ENCODE data around the gene EID1. TPM values are rescaled to one million over a fixed set of nuclear protein-coding genes. Genes with fewer than 3 reads are reported as not detected.
"Not testable (repeated sequence)": the region's sequence is repeated elsewhere in the genome, so short reads cannot be mapped to it uniquely, and the experiment has no call there.

EID1 gene
- total RNA-seq, 1 donor from 2014 or later: 118 TPM

GRCh38 chr15:48851956-48852355 lies 26.0 kb upstream of the EID1 start:
- H3K27me3 Mint-ChIP-seq (ENCODE audit: low read depth): no peaks in the 10 kb centered on the region
- H3K4me1 Mint-ChIP-seq (ENCODE audit: low read depth): peaks cover 19% of the 10 kb centered on the region
- no peak for DNase-seq (ENCODE audit: low spot score)
- no peak overlapping the region for H3K4me3 Mint-ChIP-seq (ENCODE audit: unreplicated experiment)
- H3K36me3 Mint-ChIP-seq (ENCODE audit: low read depth): peaks cover 29% of the 10 kb centered on the region
- no peaks in the 10 kb centered on the region for H3K9me3 Mint-ChIP-seq (ENCODE audit: low read depth)
- no peak for TF ChIP-seq CTCF (IDR thresholded peaks at IDR 0.05)
- H3K27ac Mint-ChIP-seq (ENCODE audit: unreplicated experiment): no peak overlapping the region

GRCh38 chr15:48854434-48854833 lies 23.5 kb upstream of the EID1 start:
- not testable (repeated sequence) for H3K27ac Mint-ChIP-seq (ENCODE audit: unreplicated experiment); DNase-seq (ENCODE audit: low spot score); H3K9me3 Mint-ChIP-seq (ENCODE audit: low read depth); H3K27me3 Mint-ChIP-seq (ENCODE audit: low read depth); H3K4me3 Mint-ChIP-seq (ENCODE audit: unreplicated experiment)
- Mint-ChIP-seq H3K36me3 (ENCODE audit: low read depth) (peaks cover 22% of the 10 kb centered on the region), H3K4me1 (ENCODE audit: low read depth) (peaks cover 37% of the 10 kb centered on the region)

- TF ChIP-seq CTCF (IDR thresholded peaks at IDR 0.05): peak; percentile 79
- Mint-ChIP-seq H3K4me1 (ENCODE audit: low read depth) (peaks cover 39% of the 10 kb centered on the region), H3K4me3 (ENCODE audit: unreplicated experiment) (no peak overlapping the region), H3K36me3 (ENCODE audit: low read depth) (peaks cover 22% of the 10 kb centered on the region), H3K27me3 (ENCODE audit: low read depth) (no peaks in the 10 kb centered on the region), H3K9me3 (ENCODE audit: low read depth) (no peaks in the 10 kb centered on the region), H3K27ac (ENCODE audit: unreplicated experiment) (peak overlapping the region; percentile 79)
- DNase-seq (ENCODE audit: low spot score): no peak
Measured at GRCh38 chr15:48855501-48856440, 22.2 kb upstream of the EID1 start.

- Mint-ChIP-seq H3K9me3 (ENCODE audit: low read depth) (no peaks in the 10 kb centered on the region), H3K4me1 (ENCODE audit: low read depth) (peaks cover 42% of the 10 kb centered on the region), H3K36me3 (ENCODE audit: low read depth) (peaks cover 16% of the 10 kb centered on the region), H3K4me3 (ENCODE audit: unreplicated experiment) (no peak overlapping the region), H3K27me3 (ENCODE audit: low read depth) (no peaks in the 10 kb centered on the region), H3K27ac (ENCODE audit: unreplicated experiment) (peak overlapping the region; percentile 76)
- no peak for TF ChIP-seq CTCF (IDR thresholded peaks at IDR 0.05)
- no peak for DNase-seq (ENCODE audit: low spot score)
Measured at GRCh38 chr15:48856942-48857341, 21.0 kb upstream of the EID1 start.

- H3K27me3 Mint-ChIP-seq (ENCODE audit: low read depth): no peaks in the 10 kb centered on the region
- no peak overlapping the region for H3K4me3 Mint-ChIP-seq (ENCODE audit: unreplicated experiment)
- TF ChIP-seq CTCF (IDR thresholded peaks at IDR 0.05): no peak
- H3K27ac Mint-ChIP-seq (ENCODE audit: unreplicated experiment): peak overlapping the region; percentile 42
- H3K4me1 Mint-ChIP-seq (ENCODE audit: low read depth): peaks cover 49% of the 10 kb centered on the region
- DNase-seq (ENCODE audit: low spot score): no peak
- H3K36me3 Mint-ChIP-seq (ENCODE audit: low read depth): peaks cover 12% of the 10 kb centered on the region
- H3K9me3 Mint-ChIP-seq (ENCODE audit: low read depth): no peaks in the 10 kb centered on the region
Measured at GRCh38 chr15:48858401-48858800, 19.5 kb upstream of the EID1 start.
